Measurements from ENCODE around the gene KLK10. TPM values are rescaled to one million over a fixed set of nuclear protein-coding genes. Genes with fewer than 3 reads are reported as not detected.

The KLK10 gene
- total RNA-seq, 4 donors from 2014 or later: 1.0 TPM; not detected in 3

- TF ChIP-seq, protein P1, sequence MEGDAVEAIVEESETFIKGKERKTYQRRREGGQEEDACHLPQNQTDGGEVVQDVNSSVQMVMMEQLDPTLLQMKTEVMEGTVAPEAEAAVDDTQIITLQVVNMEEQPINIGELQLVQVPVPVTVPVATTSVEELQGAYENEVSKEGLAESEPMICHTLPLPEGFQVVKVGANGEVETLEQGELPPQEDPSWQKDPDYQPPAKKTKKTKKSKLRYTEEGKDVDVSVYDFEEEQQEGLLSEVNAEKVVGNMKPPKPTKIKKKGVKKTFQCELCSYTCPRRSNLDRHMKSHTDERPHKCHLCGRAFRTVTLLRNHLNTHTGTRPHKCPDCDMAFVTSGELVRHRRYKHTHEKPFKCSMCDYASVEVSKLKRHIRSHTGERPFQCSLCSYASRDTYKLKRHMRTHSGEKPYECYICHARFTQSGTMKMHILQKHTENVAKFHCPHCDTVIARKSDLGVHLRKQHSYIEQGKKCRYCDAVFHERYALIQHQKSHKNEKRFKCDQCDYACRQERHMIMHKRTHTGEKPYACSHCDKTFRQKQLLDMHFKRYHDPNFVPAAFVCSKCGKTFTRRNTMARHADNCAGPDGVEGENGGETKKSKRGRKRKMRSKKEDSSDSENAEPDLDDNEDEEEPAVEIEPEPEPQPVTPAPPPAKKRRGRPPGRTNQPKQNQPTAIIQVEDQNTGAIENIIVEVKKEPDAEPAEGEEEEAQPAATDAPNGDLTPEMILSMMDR (IDR thresholded peaks at IDR 0.05; ENCODE audit: low read depth): no peak
Observed at GRCh38 chr19:50963381-50963780, 56.1 kb downstream of the KLK10 start.

Other genes with a start within 250 kb of the KLK10 start
- gene GPR32, start 249.2 kb downstream of the KLK10 start, total RNA-seq: not detected
- gene ACP4, start 229.3 kb downstream of the KLK10 start, total RNA-seq: not detected
- gene KLK1, start 195.9 kb downstream of the KLK10 start, total RNA-seq: under 1 TPM in 1 of 4 donors, not detected in 3; 0.68 TPM
- not detected for gene KLK15, start 186.1 kb downstream of the KLK10 start, total RNA-seq
- gene KLK3, start 164.8 kb downstream of the KLK10 start, total RNA-seq: not detected
- gene KLK2, start 146.3 kb downstream of the KLK10 start, total RNA-seq: under 1 TPM in 1 of 4 donors, not detected in 3; 0.44 TPM
- not detected for gene KLK4, start 108.3 kb downstream of the KLK10 start, total RNA-seq
- not detected for gene KLK5, start 66.7 kb downstream of the KLK10 start, total RNA-seq
- gene KLK6, start 50.1 kb downstream of the KLK10 start, total RNA-seq: not detected
- gene KLK7, start 35.8 kb downstream of the KLK10 start, total RNA-seq: 1 to 10 TPM in 1 of 4 donors, not detected in 3; 1.5 TPM
- not detected for gene KLK8, start 18.1 kb downstream of the KLK10 start, total RNA-seq
- not detected for gene KLK11, start 6.9 kb upstream of the KLK10 start, total RNA-seq
- not detected for gene KLK12, start 15.3 kb upstream of the KLK10 start, total RNA-seq
- not detected for gene KLK13, start 45.4 kb upstream of the KLK10 start, total RNA-seq
- gene KLK14, start 63.2 kb upstream of the KLK10 start, total RNA-seq: not detected
- gene CTU1, start 88.7 kb upstream of the KLK10 start, total RNA-seq: 1 to 10 TPM; 2.8 to 8.5 (median 4.6) TPM
- gene SIGLEC9, start 105.2 kb upstream of the KLK10 start, total RNA-seq: 10 to 100 TPM in 2 of 4 donors, 1 to 10 TPM in 2; 5.5 to 34.7 (median 11.3) TPM
- gene SIGLEC7, start 122.6 kb upstream of the KLK10 start, total RNA-seq: 10 to 100 TPM in 1 of 4 donors, 1 to 10 TPM in 2, under 1 TPM in 1; 0.57 to 13.4 (median 4.2) TPM
- 10 to 100 TPM in 3 of 4 donors, 1 to 10 TPM in 1; 4.7 to 32.1 (median 13.0) TPM for gene CD33, start 205.4 kb upstream of the KLK10 start, total RNA-seq
- gene SIGLECL1, start 231.4 kb upstream of the KLK10 start, total RNA-seq: not detected

All from subcutaneous adipose tissue (tissue), 4 donors.